NCI-H2196 (cell line): ENCODE measurements around the gene FOXRED2.
"Not testable (repeated sequence)": the region's sequence is repeated elsewhere in the genome, so short reads cannot be mapped to it uniquely, and the experiment has no call there.

Experiments
- DNase-seq: peaks from one replicate; lab custom pipeline; 2025; ENCODE audit not compliant: unreplicated experiment; lab: John Stamatoyannopoulos, UW

FOXRED2 gene

DNA sequence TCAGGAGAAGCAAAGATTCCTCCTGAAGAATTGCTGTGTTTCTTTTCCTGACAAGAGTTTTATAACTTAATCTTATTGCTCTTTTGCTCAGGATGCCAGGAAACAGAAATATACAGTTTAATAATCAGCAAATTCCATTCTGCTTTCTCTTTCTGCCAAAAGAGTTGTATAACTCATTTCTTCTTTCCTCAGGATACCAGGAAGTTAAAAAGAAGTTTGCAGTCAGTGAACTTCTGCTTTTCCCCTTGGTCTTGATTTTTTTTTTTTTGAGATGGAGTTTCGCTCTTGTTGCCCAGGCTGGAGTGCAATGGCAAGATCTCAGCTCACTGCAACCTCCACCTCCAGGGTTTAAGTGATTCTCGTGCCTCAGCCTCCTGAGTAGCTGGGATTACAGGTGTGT lies 13.1 kb upstream of the FOXRED2 start:
- DNase-seq = not testable (repeated sequence)

- no peak for DNase-seq
These were observed 7.9 kb upstream of the FOXRED2 start for GRCh38 chr22:36514766-36515165.

GRCh38 chr22:36512991-36513390 lies 6.2 kb upstream of the FOXRED2 start:
- DNase-seq = no peak

DNA sequence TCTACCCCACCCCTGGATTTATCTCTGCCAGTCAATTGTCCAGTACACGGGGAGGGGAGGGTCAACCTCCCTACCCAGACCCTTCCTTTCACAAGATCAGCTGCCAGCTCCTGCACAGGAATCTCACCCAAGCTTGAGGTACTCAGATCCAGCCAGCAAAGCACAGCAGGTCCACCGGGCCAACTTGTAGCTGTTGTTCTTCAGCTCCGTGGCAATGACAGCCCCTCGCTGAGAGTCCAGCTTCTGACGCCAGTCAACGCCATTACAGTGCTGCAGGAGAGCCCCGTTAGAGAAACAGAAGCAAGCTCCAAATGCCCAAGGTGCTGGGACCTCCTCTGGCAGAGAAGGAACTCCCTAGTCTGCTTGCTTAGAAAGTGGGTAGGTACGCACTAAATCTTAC lies 5.5 kb upstream of the FOXRED2 start:
- DNase-seq = no peak

- peak; percentile 5 for DNase-seq
These were observed 4.4 kb upstream of the FOXRED2 start for GRCh38 chr22:36510966-36511881.

DNA sequence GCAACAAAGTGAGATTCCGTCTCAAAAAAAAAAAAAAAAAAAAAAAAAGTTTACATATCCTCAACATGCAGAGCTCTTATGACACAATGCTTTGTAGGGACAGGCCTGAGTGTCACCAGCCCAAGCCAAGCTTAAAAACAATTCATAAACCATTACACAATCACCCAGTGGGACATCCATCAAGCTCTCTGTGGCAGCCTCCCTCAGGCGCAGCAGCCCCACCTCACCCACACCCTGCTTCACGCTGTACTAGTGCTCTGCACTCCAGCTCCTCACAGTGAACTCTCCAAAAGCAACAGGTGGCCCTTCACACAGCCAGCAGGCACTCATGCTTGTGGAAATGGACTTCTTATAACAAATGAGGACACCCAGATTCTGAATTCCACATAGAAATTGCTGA lies 3.5 kb upstream of the FOXRED2 start:
- DNase-seq = no peak

GRCh38 chr22:36507518-36508010 lies 724 bp upstream of the FOXRED2 start:
- DNase-seq = no peak

DNA sequence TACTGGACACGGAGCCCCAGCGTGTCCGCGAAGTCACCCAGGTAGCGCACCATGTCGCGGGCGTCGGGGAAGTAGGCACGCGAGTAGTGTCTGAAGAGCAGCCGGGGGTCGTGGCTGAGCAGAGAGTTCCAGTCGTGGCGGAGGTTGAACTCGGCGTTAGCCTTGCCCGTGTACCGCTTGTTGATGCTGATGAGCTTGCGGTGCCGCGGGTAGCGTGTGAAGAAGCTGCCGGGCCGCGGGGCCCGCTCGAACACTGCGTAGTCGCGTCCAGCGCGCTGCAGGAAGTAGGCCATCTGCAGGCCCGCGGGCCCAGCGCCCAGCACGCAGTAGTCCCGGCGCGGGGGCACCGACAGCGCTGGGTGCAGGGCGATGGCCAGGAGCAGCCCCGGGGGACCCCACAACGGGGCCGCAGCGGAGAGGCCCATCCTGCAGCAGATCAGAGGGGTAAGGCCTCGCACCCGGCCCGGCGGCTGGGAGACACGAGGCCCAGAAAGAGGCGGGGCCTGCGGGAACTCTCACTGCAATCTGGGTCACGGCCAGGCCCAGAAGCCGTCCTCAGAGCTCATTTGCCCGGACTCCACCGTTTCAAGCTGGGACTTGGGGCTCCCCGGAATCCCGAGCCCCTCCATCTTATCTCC lies 723 bp downstream of the FOXRED2 start:
- no peak for DNase-seq

GRCh38 chr22:36497910-36498665 lies 8.8 kb downstream of the FOXRED2 start:
- DNase-seq = no peak

GRCh38 chr22:36493690-36494110 lies 13.1 kb downstream of the FOXRED2 start:
- peak; percentile 12 for DNase-seq

- DNase-seq = no peak
These were observed 14.7 kb downstream of the FOXRED2 start for GRCh38 chr22:36492109-36492508.

DNA sequence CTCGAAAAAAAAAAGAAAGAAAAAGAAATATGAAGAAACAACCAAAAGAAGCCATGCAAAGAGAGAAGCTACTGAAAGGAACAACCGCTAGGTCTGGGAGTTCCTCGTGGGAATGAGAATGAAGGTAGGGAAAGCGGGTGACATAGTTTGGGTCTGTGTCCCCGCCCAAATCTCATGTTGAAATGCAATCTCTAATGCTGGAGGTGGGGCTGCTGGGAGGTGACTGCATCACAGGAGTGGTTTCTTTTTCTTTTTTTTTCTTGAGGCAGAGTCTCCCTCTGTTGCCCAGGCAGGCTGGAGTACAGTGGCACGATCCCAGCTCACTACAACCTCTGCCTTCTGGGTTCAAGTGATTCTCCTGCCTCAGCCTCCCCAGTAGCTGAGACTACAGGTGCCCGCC lies 15.7 kb downstream of the FOXRED2 start:
- no peak for DNase-seq

DNA sequence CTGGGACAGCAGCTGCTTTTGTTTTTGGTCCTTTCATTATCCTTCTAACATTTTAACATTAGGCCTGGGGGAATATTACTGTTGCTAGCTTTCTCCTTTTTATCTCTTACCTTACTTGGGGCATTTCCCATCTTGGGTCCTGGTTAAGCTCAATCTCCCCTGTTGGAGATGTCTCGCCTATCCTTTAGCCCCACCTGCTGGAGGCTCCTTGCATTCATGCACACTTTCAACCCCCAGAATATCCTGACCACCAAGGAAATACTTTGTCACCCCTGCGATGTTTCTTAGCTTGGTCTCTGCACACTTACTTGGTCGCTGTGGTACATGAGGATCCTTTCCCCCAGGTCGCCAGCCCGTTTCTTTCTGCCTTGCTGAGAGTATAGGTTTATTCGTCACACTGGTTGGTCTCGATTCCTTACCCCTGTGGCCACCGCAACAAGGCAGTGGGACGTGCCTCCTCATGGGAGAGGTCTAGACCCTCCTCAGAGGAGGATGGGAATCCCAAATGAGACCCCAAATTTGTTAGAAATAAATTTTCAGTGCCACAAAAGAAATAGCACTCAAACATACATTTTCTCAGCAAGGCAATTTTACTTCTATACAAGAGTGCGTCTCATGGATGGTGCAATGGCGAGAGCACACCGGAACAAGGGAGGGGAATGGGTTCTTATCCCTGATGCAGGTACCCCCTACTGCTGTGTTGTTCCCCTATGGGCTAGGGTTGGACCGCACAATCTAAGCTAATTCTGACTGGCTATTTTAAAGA lies 20.0 kb downstream of the FOXRED2 start:
- DNase-seq = no peak

- peak; percentile 83 for DNase-seq
These were observed 25.3 kb downstream of the FOXRED2 start, which contains the start of gene TXN2 for GRCh38 chr22:36481393-36482168. TXN2 (minus strand) TSS chr22:36481640; CDS start chr22:36480837, 803 bp downstream.

DNA sequence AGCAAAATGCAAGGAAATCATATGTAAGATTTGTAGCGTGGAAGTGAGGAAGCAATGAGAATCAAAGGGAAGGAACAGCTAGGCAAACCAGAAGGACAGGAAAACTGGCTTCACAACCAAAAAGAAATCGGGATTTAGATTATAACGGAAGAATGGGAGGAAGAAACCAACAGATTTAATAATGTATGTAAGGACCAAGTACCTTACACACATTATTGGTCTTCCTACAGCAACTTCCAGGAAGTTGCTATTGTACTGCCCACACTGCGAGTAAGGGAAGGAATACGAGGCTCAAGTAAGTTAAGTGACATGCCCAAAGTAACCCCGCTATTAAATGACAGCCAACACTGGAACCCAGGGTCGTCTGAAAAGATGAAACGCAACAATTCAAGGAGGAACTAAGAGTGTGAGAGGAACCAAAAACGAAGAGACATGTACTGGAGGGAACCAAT lies 25.9 kb downstream of the FOXRED2 start:
- peak; percentile 54 for DNase-seq

DNA sequence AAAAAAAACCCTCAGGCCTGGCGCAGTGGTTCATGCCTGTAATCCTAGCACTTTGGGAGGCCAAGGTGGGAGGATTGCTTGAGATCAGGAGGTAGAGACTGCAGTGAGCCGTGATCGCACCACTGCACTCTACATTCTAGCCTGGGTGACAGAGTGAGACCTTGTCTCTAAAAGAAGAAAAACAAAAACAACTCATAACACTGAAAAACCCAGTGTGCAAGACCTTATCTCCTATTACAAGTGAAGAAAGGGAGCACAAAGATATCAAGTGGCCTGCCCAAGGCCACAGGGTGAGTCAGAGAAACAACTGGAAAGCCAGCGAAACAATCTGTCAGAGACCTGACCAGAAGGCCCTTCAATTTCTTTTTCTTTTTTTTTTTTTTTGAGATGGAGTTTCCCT lies 27.9 kb downstream of the FOXRED2 start:
- DNase-seq = no peak

- no peak for DNase-seq
These were observed 31.5 kb downstream of the FOXRED2 start for GRCh38 chr22:36475341-36475740.

DNA sequence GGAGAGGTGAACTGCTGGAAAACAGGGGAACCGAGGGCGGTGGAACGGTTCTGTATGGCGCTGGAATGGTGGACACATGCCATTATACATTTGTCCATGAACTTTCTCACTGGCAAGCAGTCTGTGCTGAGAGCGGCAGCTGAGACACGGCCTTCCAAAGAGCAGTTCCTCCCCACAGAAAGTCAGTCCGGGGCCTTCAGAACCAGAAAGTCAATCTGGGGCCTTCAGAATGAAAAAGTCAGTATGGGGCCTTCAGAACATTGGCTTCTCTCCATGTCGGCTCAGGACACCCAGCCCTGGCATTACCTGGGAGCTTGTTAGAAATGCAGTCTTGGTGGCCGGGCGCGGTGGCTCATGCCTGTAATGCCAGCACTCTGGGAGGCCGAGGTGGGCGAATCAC lies 34.2 kb downstream of the FOXRED2 start:
- no peak for DNase-seq

DNA sequence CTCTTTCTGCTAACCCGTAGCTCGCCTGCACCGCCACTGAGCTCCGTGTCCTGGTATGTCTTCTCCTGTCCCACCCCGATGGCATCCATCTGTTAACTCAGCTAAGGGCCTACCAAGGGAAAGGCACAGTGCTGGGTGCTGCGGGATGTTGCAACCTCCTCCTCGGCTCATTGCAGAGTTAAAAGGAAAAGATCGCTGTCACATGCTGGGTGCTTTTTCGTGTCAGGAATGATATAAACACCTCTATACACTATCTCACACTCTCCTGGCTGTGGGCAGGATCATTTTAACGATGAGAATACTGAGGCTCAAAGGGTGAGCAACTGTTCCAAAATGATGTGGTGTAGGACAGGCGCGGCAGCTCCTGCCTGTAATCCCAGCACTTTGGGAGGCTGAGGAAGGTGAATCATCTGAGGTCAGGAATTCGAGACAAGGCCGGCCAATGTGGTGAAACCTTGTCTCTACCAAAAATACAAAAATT lies 35.5 kb downstream of the FOXRED2 start:
- no peak for DNase-seq

DNA sequence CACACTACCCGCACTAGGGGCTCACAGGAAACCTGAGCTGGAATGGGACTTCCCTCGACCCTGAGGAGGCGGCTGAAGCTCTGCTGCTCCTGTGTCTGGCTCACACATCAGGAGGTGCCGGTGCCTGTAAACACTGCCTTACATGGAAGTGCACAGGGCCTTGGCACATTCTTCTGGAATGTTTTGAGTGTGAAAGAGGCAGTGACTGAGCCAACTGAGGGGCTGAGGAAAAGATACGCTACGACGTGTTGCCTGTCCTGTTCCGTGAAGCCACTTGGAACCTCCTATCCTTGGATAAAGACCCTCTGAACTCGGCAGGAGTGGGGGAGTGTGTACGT lies 35.9 kb downstream of the FOXRED2 start:
- DNase-seq = no peak
